IPS DF 6.9 (cell line): ENCODE measurements around the gene BRAF.
"Not testable (repeated sequence)": the region's sequence is repeated elsewhere in the genome, so short reads cannot be mapped to it uniquely, and the experiment has no call there.

Experiments
- DNase-seq: peaks from one replicate; pipeline ENCODE4 v3.0.0-alpha.2; 2013; ENCODE audit warnings: low read depth, low spot score
- H3K27ac ChIP-seq: one replicate; pipeline ENCODE4 v1.5.1; 2013; ENCODE audit warnings: low read length, control low read depth
- H3K27me3 ChIP-seq: 2 replicates; pipeline ENCODE4 v1.6.1; 2013; ENCODE audit warnings: mild to moderate bottlenecking, low read length; ENCODE audit not compliant: control insufficient read depth, insufficient read depth
- H3K36me3 ChIP-seq: 2 replicates; pipeline ENCODE4 v1.6.1; 2013; ENCODE audit warnings: low read length; ENCODE audit not compliant: control insufficient read depth, insufficient read depth
- H3K4me1 ChIP-seq: 2 replicates; pipeline ENCODE4 v1.6.1; 2013; ENCODE audit warnings: low read length; ENCODE audit not compliant: control insufficient read depth, insufficient read depth
- H3K4me3 ChIP-seq: 2 replicates; pipeline ENCODE4 v1.5.1; 2013; ENCODE audit warnings: mild to moderate bottlenecking, low read length
- H3K9me3 ChIP-seq: 2 replicates; pipeline ENCODE4 v1.6.1; 2013; ENCODE audit warnings: low read length, inconsistent platforms; ENCODE audit not compliant: control insufficient read depth, insufficient read depth
- WGBS: extraction: QIAGEN DNeasy Blood & Tissue Kit; methylation state at CpG from one replicate; pipeline ENCODE4 v1.1.7; 2013; ENCODE audit warnings: mixed read lengths, missing lambda C conversion rate; ENCODE audit not compliant: insufficient read length, insufficient coverage; 5-methylcytosine and 5-hydroxymethylcytosine counted together

The BRAF gene

GRCh38 chr7:140937702-140938264, 13.1 kb upstream of the BRAF start:
- WGBS, result no CpG with 5 or more reads among the region's 3 CpGs
- Histone ChIP-seq H3K4me3 (no peak overlapping the region), H3K36me3 (no peaks in the 10 kb centered on the region), H3K9me3 (no peaks in the 10 kb centered on the region), H3K4me1 (no peaks in the 10 kb centered on the region), H3K27me3 (no peaks in the 10 kb centered on the region), H3K27ac (no peak overlapping the region)
- DNase-seq, result no peak

GRCh38 chr7:140928491-140929309, 4.0 kb upstream of the BRAF start:
- Histone ChIP-seq H3K4me1 (no peaks in the 10 kb centered on the region), H3K27me3 (no peaks in the 10 kb centered on the region), H3K27ac (no peak overlapping the region), H3K9me3 (no peaks in the 10 kb centered on the region), H3K4me3 (no peak overlapping the region), H3K36me3 (no peaks in the 10 kb centered on the region)
- no peak for DNase-seq
- no CpG with 5 or more reads among the region's 4 CpGs for WGBS

- H3K9me3 ChIP-seq, H3K4me1 ChIP-seq, DNase-seq, H3K27me3 ChIP-seq, H3K4me3 ChIP-seq, H3K36me3 ChIP-seq, H3K27ac ChIP-seq: not testable (repeated sequence)
- no CpG with 5 or more reads among the region's 4 CpGs for WGBS
Observed at GRCh38 chr7:140927945-140928344, 3.2 kb upstream of the BRAF start.

GRCh38 chr7:140927351-140927750, 2.6 kb upstream of the BRAF start:
- H3K27ac ChIP-seq, result no peak overlapping the region
- DNase-seq, result no peak
- no peak overlapping the region for H3K4me3 ChIP-seq
- H3K4me1 ChIP-seq, result no peaks in the 10 kb centered on the region
- H3K9me3 ChIP-seq, result no peaks in the 10 kb centered on the region
- H3K27me3 ChIP-seq, result no peaks in the 10 kb centered on the region
- H3K36me3 ChIP-seq, result no peaks in the 10 kb centered on the region
- no CpG with 5 or more reads among the region's 2 CpGs for WGBS

- H3K36me3 ChIP-seq, result no peaks in the 10 kb centered on the region
Observed at GRCh38 chr7:140926021-140926817, 1.5 kb upstream of the BRAF start.

GRCh38 chr7:140924019-140924820, 509 bp downstream of the BRAF start:
- no CpG with 5 or more reads among the region's 69 CpGs for WGBS
- Histone ChIP-seq H3K27ac (no peak overlapping the region), H3K4me1 (no peaks in the 10 kb centered on the region), H3K36me3 (no peaks in the 10 kb centered on the region), H3K9me3 (no peaks in the 10 kb centered on the region), H3K27me3 (no peaks in the 10 kb centered on the region), H3K4me3 (peak overlapping the region; percentile 99)
- DNase-seq, result no peak

More at GRCh38 chr7:140926021-140926817, 1.5 kb upstream of the BRAF start:
- Histone ChIP-seq H3K27ac (no peak overlapping the region), H3K9me3 (no peaks in the 10 kb centered on the region), H3K4me3 (no peak overlapping the region), H3K27me3 (no peaks in the 10 kb centered on the region), H3K4me1 (no peaks in the 10 kb centered on the region)
- DNase-seq, result no peak
- WGBS, result no CpG with 5 or more reads among the region's 7 CpGs

GRCh38 chr7:140923358-140924006, 1.2 kb downstream of the BRAF start:
- no CpG with 5 or more reads among the region's 11 CpGs for WGBS
- Histone ChIP-seq H3K36me3 (no peaks in the 10 kb centered on the region), H3K9me3 (no peaks in the 10 kb centered on the region), H3K27ac (no peak overlapping the region), H3K4me1 (no peaks in the 10 kb centered on the region), H3K27me3 (no peaks in the 10 kb centered on the region), H3K4me3 (peak overlapping the region; percentile 99; the same call in 1 of the 2 replicates)
- DNase-seq, result no peak

- Histone ChIP-seq H3K36me3 (no peaks in the 10 kb centered on the region), H3K4me3 (no peak overlapping the region), H3K4me1 (no peaks in the 10 kb centered on the region), H3K27ac (no peak overlapping the region), H3K9me3 (no peaks in the 10 kb centered on the region), H3K27me3 (no peaks in the 10 kb centered on the region)
- WGBS, result 100% methylated on average over 1 of the region's 2 CpGs
- no peak for DNase-seq
Observed at GRCh38 chr7:140922741-140923345, 1.9 kb downstream of the BRAF start.

- Histone ChIP-seq H3K27me3 (no peaks in the 10 kb centered on the region), H3K36me3 (no peaks in the 10 kb centered on the region), H3K27ac (no peak overlapping the region), H3K9me3 (no peaks in the 10 kb centered on the region), H3K4me3 (no peak overlapping the region), H3K4me1 (no peaks in the 10 kb centered on the region)
- no peak for DNase-seq
- WGBS, result no CpG with 5 or more reads among the region's 1 CpG
Observed at GRCh38 chr7:140920745-140921144, 4.0 kb downstream of the BRAF start.
